CD4-positive, alpha-beta T cell treated with Interleukin-4 for 4 hours (primary cell): ENCODE results near the gene IQSEC1.

Experiments used
- DNase-seq: peaks from one replicate; pipeline ENCODE4 v3.0.0-alpha.2; 2020

IQSEC1 gene

DNA sequence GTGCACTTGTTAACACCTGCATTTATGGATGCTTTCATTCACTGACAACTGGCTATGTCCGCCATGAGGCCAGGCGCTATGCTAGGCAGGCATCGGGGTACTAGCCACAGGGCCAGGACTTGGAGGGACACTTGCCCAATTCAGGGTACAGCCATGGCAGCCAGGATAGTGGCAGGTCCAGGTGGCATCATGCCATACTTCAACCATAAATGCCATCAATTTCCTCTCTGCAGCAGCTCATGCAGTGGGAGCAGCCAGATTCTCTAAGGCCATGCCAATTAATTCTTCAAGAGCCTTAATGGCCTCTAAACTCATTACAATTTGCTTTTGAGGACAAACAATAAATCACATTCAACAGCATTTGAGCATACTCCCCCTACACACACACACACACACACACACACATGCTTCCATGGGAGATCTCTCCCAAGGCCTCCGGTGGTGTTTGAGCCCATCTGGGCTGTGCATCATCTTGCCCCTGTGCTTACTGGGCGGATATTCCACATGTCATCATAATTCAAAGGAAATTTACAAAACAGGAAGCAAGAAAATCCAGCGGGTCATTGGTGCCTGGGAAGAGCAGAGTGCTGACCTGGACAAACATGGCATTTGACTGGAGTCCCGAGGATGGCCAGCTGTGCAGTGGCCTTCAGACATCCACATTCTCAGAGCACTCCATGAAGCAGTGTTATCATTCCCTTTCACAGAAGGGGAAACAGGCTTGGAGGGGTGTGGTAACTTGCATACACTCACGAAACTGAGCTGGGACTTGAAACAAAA, 109.1 kb downstream of the IQSEC1 start:
- no peak for DNase-seq

DNA sequence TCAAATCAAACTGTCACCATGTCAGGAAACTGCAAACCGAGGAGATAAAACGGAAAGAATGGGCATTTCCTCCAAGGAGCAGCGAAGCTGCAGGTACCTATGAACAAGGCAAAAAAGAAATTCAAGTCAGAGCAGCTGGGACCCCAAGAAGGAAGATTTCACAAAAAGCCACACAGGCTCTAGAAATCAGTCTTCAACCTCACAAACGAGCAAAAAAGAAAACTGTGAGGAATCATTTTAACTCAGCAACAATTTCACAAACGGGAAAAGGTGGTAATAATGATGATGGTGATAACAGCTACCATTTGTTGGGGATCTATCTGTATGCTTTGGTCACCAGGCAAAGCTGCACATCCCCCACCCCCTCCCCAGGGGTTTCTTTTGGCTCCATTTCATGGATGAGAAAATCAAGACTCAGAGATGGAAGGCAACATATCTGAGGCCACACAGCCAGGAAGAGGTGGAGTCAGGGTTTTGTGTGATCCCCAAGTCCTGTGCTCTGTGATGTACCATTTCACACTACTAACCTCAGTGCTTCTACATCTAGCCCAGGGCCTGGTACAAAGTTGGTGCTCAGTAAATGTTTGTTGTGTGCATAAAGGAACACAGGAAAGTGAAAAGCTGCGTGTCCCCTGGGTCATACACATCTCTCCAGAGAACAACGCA, 109.9 kb downstream of the IQSEC1 start:
- peak; percentile 12 for DNase-seq

DNA sequence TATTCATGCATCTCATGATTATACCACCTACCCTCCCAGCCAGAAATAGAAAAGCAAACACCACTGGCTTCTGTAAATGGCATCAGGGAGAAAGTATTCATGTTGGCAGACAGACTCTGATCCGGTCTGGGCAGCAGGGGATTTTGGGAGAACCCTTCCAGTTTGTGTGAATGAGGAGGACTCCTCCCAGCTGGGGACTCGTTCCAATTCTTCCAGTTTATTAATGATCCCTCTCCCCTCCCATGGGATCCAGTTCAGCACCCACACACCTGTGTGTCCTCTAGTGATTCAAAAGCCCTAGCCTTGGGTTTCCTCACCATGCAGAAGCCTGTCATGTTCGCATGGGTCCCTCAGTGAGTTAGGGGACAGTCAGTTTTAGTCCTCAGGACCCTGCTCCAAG, 110.9 kb downstream of the IQSEC1 start:
- DNase-seq: no peak

DNA sequence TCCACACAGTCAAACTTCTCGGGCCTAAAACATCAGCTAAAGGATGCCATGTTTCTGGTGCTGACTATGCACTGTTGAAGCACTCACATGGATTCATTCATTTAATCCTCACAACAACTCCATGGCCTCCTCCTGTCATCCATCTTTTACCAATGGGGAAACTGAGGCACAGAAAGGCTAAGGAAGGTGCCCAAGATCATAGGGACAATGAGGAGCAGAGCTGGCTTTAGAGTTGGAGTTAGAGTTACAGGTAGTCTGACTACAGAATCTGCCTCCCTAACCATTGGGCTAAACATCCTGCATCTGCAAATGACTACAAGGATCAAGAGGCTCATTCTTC, 111.6 kb downstream of the IQSEC1 start:
- DNase-seq: no peak

DNA sequence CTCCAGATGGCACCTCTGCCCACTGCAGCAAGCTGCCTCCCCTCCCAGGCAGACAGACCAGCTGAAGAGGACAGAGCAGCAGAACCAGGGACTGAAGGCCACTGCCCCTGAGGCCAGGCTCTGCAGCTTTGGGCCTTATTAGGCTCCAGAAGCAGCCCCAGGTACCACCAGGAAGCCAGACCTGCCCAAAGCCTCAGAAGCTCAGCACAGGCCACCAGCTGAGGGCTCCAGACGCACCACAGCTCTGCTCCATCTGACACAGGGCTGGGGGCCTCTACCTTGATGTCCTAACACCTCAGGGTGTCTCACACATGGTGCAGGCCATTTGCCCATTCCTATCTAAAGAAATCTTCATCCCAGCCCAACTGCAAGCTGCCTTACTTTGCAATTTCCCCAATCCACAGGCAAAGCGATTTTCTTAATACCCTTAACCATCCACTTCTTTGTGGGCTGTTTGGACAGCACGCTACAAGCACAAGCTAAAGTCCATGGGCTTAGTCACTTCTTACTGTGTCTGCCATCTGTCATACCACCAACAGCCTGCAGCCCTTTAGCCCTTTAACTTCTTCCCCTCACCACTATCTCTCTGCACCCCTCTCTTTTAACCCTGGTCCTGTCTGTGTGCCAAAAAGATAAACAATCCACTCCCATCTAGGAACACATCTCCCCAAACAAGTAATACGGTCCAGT, 112.1 kb downstream of the IQSEC1 start:
- no peak for DNase-seq

DNA sequence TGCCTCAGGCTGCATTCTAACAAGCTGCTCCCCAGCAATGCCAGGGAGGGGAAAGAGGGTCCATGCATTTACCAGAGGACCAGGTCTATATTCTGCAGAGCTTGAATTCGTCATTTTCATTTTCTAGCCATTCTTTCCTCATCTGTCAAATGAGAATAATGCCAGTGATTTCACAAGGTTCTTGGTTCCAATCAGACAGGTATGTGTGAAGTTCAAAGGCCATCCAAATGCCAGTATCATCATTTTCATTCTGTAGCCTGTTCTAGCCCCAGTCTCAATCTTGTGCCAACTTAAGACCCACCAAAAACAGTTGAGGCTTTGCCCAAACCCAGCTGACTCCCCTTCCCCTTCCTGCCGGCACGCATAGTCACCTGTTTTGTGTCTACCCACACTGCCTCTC, 112.7 kb downstream of the IQSEC1 start:
- DNase-seq: no peak

DNA sequence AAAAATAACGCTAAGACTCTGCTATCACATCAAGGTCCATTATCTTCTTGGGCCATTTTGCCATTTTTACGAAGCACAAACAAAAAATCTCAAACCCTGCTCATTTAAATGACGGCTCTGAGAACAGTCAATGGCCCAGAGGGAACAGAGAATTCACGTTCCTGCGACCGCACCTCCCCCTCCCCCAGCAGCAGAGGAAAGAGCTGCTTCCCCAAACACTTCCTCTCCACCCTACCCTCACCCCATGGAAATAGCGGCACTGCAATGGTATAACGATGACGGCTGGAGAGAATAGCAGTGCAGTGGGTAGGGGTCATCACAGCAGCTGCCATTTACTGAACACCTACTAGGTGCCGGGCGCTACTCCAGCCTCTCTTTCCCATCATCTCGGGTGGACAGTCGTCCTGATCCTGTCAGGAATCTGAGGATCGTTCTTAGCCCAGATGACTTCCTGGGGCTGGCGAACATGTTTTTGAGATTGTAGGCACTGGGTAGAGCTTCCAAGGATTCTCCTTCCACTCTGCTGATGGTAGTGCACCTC, 113.3 kb downstream of the IQSEC1 start:
- DNase-seq: no peak

DNA sequence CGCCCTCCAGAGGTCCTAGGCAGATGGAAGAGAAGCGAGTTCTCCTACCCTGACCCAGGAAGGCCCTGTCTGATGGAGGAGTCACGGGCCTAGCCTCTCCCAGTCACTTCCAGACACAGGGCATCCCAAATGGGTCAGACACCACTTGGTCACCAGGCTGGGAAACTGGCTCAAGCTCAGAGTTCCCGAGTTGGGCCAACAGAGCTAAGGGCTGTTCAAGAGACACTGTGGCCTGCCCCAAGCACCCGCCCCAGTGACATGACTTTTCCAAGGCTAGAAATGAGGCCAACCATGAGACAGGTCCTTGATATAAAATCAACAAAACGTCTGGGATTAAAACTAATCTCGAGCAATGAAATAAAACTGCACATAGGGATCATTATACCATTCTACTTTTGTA, 113.8 kb downstream of the IQSEC1 start:
- no peak for DNase-seq

DNA sequence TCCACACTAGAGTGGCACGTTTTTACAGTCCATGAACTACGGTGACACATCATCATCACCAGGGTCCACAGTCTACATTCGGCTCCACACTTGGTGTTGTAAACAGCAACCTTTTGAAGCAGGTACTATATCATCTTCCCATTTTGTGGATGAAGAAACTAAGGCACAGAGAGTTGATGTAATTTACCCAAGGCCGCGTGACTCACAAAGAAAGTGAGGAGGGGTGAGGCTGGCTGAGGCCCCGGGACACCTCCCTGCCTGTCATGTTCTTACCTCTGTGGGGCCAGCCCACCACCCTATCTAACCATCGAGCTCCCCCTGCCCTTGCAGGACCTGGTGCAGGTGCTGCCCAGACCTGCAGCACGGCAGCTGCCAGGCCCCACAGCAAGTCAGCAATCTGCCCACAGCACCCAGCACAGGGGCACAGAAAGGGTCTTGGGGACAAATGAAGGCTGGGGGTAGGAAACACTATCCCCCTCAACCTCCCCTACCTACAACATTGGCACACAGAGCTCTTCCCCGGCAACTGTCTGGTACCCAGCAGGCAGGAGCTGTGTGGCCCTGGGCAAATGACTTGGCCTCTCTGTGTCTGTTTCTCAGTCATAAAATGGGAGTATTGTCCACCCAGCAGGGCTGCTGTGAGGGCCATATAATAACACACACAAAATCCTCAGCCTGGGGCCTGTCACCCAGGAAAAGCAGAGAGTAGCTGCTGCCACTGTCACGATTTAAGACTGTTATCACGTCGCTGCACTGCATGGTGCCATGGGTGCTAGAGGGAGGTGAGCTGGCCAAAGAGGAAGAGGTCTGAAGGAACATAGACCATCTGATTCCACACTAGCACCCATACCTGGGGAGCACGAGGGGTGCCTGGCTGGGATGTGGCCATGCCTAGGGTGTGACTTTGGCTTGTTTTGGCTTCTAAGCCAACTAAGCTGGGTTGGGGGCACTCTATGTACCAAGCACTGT, 115.1 kb downstream of the IQSEC1 start:
- DNase-seq: no peak

DNA sequence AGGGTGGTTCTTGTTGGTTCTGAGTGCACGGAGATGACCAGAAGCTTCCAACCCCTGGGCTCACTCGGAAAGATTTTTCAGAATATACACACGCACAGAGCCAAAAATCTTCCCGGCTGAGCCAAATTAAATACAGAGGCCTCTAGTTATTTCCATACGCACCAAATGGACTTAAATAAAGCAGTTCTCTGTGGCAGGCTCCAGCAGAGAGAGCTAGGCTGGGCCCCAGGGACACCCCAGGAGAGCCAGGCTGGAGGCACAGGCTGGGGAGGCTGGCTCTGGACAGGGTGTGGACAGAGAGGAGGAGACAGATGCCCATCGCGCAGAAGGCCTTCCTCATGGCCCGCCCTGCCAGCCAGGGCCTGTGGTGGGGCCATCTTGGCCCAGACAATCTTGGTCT, 115.9 kb downstream of the IQSEC1 start:
- DNase-seq: no peak

DNA sequence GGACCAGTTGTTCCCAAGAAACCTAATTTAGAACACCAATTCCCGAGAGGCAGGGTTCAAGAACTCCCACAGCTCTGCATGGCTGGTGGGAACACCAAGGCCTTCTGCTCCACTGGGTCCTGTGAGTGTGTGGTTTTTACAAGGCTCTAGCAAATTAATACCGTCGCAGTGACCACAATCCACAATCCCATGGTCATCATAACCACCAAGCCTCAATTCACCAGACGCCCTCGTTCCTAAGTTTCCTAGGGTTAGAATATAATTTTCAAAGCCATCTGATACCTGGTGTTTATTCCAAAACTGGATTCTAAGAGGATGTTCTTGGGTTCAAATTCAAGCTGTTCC, 116.9 kb downstream of the IQSEC1 start:
- no peak for DNase-seq

DNA sequence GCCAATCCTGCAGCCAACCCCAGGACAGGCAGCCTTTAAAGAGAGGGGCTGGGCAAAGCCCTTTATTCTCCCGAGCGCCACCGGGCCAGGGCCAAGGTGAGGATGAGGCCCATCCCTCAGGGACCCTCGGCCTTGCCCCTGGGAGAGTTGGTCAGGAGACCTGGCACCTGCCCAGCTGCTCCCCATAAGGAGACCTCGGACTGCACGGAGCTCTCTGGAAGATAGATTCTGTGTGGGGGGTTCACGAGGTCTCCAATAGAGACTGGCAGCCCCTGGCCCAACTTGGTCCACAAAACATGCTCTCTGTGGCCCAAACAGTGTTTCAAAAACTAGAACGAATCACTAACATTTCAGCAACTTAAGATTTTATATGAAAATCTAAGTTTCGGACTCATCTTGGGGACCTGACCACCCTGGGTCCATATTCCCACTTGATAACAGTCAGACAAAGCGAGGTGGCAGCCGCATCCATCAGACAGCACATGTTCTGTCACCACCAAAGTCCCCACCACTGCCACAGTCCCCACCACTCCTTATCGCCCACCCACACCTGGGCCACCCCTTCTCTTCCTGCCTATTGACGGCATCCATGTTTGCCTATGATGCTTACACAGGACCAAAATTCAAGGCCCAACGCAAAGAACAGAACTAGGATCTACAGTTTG, 117.4 kb downstream of the IQSEC1 start:
- no peak for DNase-seq

DNA sequence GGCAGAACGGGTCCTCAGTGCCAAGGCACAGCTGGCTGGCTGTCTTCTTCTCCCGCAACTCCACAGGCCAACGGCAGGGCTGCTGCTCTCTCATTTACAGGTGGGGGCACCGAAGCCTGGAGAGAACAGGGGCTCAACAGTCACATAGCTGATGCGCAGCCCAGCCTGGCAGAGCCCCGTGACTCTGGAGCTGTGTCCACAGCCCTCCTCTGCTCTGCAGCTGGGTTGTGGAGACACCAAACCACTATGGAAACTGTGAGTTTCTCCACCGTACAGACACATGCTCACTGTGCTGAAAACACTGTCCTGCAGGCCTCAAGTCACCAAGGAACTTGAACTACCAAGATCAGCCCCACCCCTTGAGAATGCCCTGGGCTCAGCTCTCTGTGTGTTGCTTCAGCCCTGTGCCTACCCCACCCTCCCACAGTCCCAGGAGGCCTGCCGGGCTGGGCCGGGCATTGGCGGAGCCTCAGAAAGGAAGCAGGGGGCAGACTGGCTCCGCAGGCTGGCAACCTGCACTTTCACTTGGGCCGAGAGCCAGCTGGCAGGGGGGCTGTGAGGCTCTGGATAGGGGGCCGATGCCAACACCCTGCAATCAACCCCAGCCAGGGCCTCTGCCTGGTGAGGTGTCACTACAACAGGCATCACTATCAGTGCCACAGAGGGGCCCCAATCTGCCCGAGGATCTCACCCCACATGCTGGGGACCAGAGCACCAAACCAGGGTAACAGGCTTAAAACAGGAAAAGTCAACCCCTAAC, 118.2 kb downstream of the IQSEC1 start:
- no peak for DNase-seq

DNA sequence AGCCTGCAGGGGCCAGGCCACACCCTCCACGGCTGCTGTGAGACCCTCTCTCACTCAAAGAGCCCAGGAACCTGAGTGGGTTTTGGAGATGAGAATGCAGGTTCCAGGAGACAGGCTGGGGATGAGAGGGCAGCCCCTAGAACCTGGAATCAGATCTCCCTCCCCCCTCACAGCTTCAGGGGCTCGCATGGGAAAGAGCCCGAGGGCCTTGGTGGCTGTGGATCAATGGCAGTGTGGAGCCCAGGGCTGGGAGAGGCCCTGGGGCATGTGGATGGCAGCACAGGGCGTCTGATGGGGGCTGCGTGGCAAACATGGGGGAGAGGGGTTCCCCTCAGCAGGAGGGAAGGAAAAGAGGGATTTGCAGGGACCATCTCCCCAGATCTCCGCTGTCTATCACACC, 119.0 kb downstream of the IQSEC1 start:
- no peak for DNase-seq

DNA sequence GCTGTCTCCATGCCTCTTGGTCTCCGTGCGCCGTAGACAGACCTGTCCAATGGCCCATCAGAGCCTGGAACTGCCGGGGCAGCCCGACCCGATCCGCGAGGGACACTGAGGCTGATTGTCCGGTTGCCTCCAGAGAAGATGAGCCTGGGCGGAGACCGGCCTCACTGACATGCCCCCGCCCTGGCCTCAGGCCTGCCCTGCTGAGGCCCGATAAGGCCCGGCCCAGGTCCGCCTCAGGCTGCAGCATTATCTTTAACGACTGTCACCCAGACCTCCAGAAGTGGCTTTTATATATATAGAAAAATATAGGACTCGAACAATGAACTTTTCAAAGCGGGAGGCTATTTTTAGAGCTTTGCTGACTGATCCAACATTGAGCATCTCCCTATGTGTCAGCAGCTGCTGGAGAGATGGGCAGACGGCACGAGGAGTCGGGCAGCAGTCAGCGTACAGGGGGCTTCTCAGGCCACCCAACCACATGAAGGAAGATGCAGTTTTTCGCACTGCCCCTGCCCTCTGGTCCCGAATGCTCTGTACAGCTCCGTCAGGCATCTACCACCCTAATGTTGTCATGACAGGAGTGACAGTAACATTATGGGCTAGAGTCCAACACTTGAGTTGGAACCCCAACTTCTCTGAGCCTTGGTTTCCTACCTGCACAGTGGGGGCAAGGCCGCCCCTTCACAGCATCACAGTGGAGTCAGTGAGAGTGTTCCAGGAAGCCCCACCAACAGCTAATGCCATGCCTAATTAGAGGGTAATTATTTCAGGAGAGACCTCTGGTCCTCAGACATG, 119.8 kb downstream of the IQSEC1 start:
- DNase-seq: no peak

DNA sequence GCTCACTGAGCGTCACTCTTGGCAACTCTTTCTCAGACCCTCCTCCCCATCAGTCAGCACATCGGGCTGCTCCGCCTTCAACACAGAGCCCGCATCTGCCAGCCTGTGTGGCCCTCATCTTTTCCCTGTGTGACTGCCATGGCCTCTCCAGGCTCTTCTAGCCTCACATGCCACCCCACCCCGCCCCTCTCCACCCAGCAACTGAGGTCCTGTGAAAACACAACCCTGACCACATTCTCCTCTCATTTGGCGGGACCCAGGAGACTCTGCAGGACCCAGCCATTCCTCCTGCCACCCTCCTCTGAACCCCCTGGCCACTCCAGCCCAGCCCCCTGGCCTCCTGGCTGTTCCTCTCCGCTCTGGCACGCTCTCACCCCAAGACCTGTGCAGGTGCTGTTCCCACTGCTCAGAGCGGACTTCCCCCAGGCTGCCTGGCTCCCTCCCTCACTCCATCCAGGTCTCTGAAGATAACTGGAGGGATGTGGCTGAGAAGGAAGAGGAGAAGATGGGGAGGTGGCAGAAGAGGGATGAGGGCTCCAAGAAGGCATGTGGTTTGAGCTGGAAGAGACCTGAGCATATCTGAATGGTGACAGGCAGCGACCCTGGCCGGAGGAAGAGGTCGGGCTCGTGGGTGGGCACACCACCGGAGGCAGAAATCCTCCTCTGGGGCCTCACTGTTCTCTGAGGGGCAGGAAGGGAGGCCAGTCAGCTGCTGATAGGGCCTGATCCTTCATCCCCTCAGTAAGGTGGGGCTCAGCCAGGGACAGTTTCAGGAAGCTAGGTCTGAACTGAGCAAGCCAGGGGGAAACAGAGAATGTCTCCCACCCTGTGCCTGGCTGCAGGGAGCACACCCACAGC, 120.7 kb downstream of the IQSEC1 start:
- DNase-seq: no peak

DNA sequence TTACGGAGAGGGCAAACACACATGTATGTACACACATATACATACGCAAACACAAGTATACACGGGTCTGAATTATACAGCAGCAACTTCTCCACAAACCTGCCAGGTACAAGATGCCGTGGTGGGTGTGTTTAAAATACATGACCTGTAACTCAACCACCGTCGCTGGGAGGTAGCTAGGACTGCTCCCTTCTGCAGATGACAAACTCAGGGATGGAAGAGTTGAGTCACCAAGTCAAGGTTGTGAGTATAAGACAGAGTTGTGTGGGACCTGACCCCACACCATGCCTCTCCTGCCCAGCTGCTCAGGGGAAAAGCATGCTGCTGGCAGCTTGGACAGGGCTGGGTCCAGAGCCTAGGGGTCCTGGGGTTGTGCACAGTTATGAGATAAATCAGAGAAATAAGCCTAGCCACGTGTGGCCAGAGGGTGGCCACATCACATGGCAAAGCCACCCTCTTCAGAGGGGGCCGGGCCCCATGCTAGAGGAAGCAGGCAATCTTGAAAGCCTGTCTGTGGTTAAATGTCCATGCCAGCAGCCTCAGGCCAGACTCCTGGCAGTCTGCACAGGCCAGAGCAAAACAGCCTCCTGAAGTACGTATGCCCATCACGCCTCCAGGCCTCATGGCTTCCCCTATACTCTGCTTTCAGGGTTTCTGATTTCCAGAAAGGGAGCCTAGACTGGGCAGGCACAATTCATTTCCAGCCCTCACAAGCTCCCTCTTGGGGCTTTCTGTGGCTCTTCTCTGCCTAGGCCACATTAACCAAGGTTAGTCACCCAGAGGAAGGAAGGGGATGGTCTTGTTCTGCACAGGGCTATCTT, 124.1 kb downstream of the IQSEC1 start:
- DNase-seq: peak; percentile 42

DNA sequence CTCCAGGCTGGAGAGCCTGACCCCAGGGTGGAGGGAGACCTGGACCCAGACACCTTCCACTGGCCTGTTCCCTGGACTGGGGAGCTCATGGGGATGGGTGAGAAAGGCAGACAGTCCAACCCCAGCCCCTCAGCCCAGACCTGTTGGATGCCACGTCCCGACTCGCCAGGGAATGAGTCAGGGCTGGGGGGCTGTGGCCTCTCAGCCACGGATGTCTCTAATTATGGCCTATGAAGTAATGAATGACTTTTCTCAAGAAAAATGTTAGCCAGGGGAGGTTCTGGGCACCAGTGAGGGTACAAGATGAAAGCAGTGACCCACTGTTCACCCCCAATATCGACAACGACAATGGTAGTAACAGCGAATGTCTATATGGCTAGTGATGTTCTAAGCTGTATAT, 124.9 kb downstream of the IQSEC1 start:
- DNase-seq: no peak
